Astrocyte (in vitro differentiated cells and primary cell): ENCODE measurements around the gene ADAMTS6.

Experiments used
- CTCF ChIP-seq: IDR thresholded peaks from 2 replicates; pipeline ENCODE4 v1.5.1; 2011; ENCODE audit warnings: low read depth, mild to moderate bottlenecking, inconsistent platforms, low read length, moderate library complexity; ENCODE audit not compliant: insufficient read depth
- EZH2 ChIP-seq: IDR thresholded peaks from 2 replicates; pipeline ENCODE4 v1.6.1; 2012; ENCODE audit warnings: mild to moderate bottlenecking, low read length, inconsistent platforms; ENCODE audit not compliant: insufficient read depth

GRCh38 chr5:65359981-65360380 is 121.7 kb downstream of the ADAMTS6 start:
- no peak for TF ChIP-seq CTCF
- no peak for TF ChIP-seq EZH2
